Adipocyte (in vitro differentiated cells): ENCODE measurements around the gene SUSD6.

Source experiments
- DNase-seq: peaks from one replicate; pipeline ENCODE4 v3.0.0-alpha.2; 2015; ENCODE audit warnings: low read depth
- H3K27me3 ChIP-seq: replicated peaks from 2 replicates; pipeline ENCODE4 v1.7.0; 2013; ENCODE audit warnings: mild to moderate bottlenecking, low read length, moderate library complexity; ENCODE audit not compliant: control insufficient read depth, insufficient read depth
- H3K36me3 ChIP-seq: 2 replicates; pipeline ENCODE4 v1.7.0; 2013; ENCODE audit warnings: low read length, mild to moderate bottlenecking, moderate library complexity; ENCODE audit not compliant: control insufficient read depth, insufficient read depth, severe bottlenecking
- H3K4me1 ChIP-seq: 2 replicates; pipeline ENCODE4 v1.7.0; 2013; ENCODE audit warnings: mild to moderate bottlenecking, low read length, moderate library complexity; ENCODE audit not compliant: control insufficient read depth, insufficient read depth
- H3K4me3 ChIP-seq: 2 replicates; pipeline ENCODE4 v1.7.0; 2013; ENCODE audit warnings: mild to moderate bottlenecking, low read length, moderate library complexity
- H3K9ac ChIP-seq: 2 replicates; pipeline ENCODE4 v1.7.0; 2013; ENCODE audit warnings: mild to moderate bottlenecking, low read length, moderate library complexity
- H3K9me3 ChIP-seq: 2 replicates; pipeline ENCODE4 v1.7.0; 2013; ENCODE audit warnings: mild to moderate bottlenecking, low read length, moderate library complexity; ENCODE audit not compliant: control insufficient read depth

The SUSD6 gene

DNA sequence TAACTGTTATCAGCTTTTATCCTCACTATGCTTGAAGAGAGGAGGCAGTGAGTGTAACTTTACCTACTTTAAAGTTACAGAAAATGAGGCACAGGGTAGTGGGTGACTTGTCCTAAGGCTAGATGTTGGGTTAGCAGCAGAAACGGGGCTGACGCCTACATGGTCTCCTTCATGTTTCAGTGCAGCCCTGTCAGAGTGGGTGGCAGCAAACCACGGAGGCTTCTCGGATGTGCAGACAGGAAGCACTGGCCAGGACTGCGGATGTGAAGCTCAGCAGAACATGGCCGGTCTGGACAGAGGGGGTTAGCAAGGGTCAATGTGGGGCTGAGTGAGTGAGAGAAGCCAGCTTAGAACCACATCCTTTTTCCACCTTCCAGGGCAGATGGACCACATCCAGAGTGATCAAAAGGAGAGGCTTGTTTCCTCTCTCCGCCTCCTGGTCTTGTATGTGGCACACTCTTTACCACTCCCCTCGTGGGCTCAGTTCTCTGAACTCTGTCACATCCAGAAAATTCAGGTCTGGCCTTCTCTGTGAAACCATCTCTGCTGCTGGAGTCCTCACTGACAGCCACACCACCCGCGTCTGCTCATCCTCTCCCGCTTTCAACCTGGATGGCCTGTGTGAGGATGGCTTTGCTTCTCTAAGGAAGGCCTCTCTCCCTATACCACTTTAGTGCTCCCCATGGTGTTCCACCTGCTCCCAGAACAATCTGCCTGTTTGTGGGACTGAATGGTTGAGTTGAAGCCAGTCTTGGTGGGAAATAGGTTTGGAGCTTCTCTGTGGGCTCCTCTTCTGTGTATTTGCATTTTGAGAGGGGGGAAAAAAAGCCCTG lies 14.1 kb downstream of the SUSD6 start:
- Histone ChIP-seq H3K36me3 (no peaks in the 10 kb centered on the region), H3K27me3 (no peaks in the 10 kb centered on the region), H3K4me1 (peaks cover 5% of the 10 kb centered on the region), H3K9me3 (no peaks in the 10 kb centered on the region), H3K9ac (no peak overlapping the region), H3K4me3 (no peak overlapping the region)
- DNase-seq, result peak; percentile 51

DNA sequence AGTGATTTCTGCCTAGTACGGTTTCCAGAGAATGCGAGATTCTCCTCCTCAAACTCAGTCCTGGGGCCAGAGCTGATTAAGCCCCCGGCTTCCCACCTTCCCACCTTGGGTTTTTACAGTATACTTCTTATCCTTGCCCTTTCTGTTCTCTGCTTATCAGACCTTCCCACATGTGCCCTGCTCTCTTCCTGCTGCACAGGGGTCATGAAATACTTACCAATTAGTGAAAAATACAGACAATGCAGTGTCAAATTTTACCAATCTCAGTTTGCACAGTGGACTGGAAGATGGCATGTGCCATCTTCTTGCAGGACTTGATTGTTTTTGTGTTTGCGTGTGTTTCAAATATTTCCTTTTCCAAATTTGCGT lies 14.7 kb downstream of the SUSD6 start:
- no peaks in the 10 kb centered on the region for H3K9me3 ChIP-seq
- H3K9ac ChIP-seq, result no peak overlapping the region
- H3K4me1 ChIP-seq, result no peaks in the 10 kb centered on the region
- DNase-seq, result no peak
- H3K4me3 ChIP-seq, result no peak overlapping the region
- no peaks in the 10 kb centered on the region for H3K36me3 ChIP-seq
- H3K27me3 ChIP-seq, result no peaks in the 10 kb centered on the region

DNA sequence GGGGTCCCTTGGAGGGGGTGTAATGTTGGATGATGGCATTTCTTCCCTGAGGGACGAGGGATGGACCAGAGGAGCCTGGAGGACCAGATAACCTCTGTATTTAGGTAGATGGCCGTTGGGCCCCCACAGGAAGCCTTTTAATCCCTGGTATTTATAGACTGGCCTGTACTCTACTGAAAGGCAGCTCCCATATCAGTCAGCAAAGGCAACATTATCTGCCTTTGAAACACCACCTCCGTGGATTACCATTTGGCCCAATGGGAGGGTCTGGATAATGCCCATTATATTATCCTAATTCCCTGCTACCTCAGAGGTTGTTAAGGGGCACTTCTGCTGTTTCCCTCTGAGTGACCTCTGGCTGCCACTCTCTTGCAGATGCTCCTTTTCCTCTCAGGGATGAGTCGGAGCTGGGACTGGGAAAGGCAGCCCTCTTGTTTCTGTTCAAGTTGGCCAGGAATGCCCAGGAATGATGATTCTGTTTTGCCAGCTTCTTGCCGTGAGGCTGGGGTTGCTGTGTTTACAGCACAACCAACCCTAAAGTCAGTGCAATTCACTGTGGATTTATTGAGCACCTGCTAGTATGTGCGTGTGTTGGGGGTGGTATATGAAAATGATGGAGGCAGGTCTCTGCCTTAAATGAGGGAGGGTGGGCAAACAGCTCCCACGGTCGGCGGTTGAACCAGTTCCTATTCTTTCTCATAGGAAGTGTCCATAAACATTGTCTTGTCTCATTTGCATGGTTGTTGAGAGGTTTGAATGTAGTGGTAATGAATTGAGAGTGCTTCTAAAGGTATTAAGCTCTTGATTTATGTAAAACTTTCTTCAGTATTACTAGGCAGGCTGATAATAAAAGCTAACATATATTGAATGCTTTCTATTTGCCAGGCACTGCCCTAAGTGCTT lies 18.1 kb downstream of the SUSD6 start:
- Histone ChIP-seq H3K4me3 (no peak overlapping the region), H3K36me3 (no peaks in the 10 kb centered on the region), H3K4me1 (peaks cover 22% of the 10 kb centered on the region), H3K9ac (no peak overlapping the region), H3K9me3 (no peaks in the 10 kb centered on the region), H3K27me3 (no peaks in the 10 kb centered on the region)
- DNase-seq, result no peak

DNA sequence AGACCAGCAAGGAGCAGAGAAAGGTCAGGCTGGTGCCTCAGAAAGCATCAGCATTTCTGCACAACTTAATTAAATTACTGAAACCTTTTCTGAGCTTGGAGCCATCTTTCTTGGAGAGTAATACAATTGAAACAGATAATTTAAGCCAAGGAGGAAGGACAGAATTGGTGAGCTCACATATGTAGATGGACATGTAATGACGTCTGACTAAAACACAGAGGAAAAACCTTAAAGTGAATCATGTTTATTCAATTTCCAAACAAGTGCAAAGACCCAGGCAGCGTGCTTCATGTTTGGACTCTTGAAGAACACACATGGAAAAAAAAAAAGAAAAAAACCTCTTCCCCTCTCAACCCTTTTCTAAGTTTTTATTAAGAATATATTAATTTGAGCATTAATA lies 19.0 kb downstream of the SUSD6 start:
- no peaks in the 10 kb centered on the region for H3K9me3 ChIP-seq
- no peaks in the 10 kb centered on the region for H3K27me3 ChIP-seq
- no peak overlapping the region for H3K9ac ChIP-seq
- DNase-seq, result no peak
- H3K36me3 ChIP-seq, result no peaks in the 10 kb centered on the region
- no peak overlapping the region for H3K4me3 ChIP-seq
- peaks cover 28% of the 10 kb centered on the region for H3K4me1 ChIP-seq

DNA sequence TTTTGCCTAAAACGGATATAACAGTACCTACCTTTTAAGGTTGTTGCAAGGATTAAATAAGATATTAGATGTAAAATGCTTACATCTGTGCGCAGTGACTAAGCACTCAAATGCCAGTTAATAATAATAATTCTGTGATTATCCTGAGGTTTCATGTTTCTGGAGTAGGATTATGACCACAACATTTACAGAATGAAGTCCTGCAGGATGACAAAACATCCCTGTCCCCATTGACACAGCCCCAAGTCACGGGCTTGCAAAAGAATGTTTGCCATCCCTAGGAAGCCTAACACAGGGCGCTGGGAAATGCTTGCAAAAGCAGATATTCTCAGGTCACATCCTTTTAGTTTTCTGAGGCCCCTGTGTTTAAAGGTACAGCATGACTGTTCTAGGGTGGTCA lies 20.1 kb downstream of the SUSD6 start:
- H3K4me1 ChIP-seq, result peaks cover 39% of the 10 kb centered on the region
- no peaks in the 10 kb centered on the region for H3K36me3 ChIP-seq
- no peaks in the 10 kb centered on the region for H3K9me3 ChIP-seq
- no peak overlapping the region for H3K4me3 ChIP-seq
- no peak overlapping the region for H3K9ac ChIP-seq
- no peak for DNase-seq
- no peaks in the 10 kb centered on the region for H3K27me3 ChIP-seq

DNA sequence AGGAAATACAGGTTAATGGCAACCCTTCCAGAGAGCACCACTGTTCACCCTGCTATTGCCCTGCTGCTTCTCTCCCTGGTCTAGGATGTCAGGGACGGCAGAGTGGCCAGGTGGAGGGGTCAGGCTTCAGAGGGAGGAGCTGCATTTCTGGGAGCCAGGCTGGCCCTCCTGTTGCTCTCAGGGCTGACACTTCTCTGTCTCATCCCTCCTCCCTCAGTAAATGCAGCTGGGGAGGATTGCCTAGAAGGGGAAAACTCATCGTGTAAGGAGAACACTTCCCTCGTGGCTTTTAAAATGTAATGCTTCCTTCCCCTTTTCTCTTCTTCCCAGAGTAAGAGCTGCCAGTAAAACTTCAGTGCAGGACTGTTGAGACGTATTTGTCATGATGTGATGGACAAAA lies 20.8 kb downstream of the SUSD6 start:
- no peaks in the 10 kb centered on the region for H3K36me3 ChIP-seq
- no peak overlapping the region for H3K9ac ChIP-seq
- no peaks in the 10 kb centered on the region for H3K27me3 ChIP-seq
- no peaks in the 10 kb centered on the region for H3K9me3 ChIP-seq
- peaks cover 46% of the 10 kb centered on the region for H3K4me1 ChIP-seq
- H3K4me3 ChIP-seq, result no peak overlapping the region
- DNase-seq, result no peak

DNA sequence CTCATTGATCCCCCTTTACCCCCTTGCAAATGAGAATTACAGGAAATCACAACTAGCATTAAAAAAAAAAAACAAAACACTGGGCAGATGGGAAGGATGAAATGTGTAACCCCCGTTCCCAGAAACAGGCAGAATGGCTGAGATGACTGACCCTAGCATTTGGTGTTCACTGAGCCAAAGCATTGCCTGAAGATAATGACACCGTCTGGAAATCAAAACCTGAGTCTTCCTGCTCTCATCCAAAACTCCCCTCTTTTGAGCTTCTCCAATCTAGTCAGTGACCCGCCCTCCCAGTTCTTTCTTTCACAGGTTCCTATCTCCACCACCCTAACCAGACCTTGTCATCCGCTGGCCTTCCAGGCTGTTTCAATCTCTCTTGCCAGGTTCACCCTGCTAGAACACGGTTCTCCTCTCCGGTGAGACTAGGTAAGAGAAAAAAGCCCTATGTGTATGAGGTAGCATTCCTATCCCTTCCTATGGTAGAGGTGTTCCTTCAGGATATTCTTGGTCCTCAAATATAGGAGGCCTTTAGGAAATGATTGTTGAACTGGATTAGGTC lies 21.3 kb downstream of the SUSD6 start:
- Histone ChIP-seq H3K9ac (no peak overlapping the region), H3K9me3 (no peaks in the 10 kb centered on the region), H3K36me3 (no peaks in the 10 kb centered on the region), H3K4me3 (no peak overlapping the region), H3K27me3 (no peaks in the 10 kb centered on the region), H3K4me1 (peaks cover 51% of the 10 kb centered on the region)
- no peak for DNase-seq

DNA sequence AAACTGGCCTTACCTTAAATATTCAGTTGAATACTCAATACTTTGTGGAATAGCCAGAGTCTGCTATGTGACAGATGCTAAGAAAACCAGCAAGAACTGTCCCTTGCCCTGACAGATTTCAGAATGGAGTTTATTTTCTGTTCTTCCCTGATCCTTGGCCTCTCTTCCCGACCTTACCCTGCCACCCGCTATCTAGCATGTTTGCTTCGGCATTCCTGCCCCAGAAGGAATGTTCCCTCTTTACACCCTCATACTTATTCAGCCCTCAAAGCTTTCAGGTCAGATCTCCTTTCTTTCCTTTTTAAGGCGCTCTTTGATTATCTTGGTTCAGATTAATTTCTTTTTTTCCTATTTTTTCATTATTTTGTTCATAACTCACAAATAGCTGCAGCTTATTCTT lies 21.8 kb downstream of the SUSD6 start:
- no peak overlapping the region for H3K4me3 ChIP-seq
- DNase-seq, result no peak
- H3K9ac ChIP-seq, result no peak overlapping the region
- no peaks in the 10 kb centered on the region for H3K9me3 ChIP-seq
- no peaks in the 10 kb centered on the region for H3K27me3 ChIP-seq
- peaks cover 56% of the 10 kb centered on the region for H3K4me1 ChIP-seq
- no peaks in the 10 kb centered on the region for H3K36me3 ChIP-seq

DNA sequence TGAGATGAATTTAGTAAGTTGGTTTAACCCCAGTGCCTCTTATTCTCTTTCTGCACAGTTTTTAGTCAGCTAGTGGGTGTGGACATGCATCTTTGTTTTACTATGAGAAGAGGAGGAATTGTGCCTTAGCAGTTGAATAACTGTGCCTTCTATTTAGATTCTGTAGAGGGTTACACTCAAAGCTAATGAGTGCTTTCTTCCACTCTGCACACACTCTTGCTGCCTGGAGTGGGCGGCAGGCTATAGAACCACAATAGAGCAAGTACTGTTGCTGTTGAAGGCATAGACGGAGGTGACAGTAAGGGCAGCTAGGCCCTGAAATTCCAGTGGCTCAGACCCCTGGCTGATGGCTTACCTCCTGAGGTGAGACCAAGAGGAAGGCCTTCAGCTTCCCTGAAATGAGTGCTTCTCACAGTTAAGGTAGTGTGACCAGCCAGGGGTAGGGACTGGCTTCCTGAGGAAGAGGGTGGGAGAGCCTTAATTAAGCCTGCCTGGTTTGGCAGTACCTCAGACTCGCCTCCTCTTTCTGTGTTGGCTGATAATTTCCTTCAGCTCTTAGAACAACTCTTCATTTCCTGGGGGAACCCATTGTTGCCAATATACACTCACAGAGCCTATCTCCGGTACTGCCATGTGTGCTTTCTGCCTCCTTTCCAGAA lies 24.7 kb downstream of the SUSD6 start:
- H3K4me1 ChIP-seq, result peaks cover 59% of the 10 kb centered on the region
- no peak overlapping the region for H3K9ac ChIP-seq
- H3K36me3 ChIP-seq, result no peaks in the 10 kb centered on the region
- no peak overlapping the region for H3K4me3 ChIP-seq
- H3K9me3 ChIP-seq, result peaks cover 5% of the 10 kb centered on the region
- no peak for DNase-seq
- no peaks in the 10 kb centered on the region for H3K27me3 ChIP-seq

DNA sequence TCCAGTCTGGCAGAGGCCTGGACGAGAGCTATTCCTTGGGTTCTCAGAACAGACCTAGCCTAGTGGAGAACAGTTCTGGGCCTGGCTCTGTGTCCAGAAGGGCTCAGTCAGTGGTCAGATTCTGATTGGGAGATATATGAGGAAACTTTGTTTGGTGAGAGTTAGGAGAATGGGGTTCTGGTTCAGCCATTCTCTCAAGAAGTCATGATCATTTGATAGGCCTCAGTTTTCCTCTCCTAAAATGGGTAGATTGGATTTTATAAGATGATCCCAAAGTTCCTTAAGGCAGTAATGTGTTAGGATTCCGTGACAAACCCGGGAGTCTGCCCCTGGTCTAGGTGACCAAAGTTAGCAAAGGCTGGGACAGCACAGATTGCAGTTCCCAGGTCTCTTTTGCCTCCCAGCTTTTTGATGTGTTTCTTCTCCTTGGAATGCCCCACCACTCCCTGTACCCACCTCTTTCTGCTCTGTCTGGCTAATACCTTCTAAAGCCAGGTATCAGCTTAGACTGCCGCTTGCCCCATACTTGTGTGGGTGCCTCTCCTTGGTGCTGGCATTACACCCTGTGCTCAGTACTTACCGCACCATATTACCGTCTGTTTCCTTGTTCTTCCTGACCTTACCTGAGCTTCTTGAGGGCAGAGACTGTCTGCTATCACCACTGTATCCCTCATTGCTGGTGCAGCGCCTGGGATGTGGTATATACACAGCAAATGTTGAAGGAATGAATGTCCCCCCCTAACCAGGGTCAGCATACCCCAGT lies 25.5 kb downstream of the SUSD6 start:
- H3K4me3 ChIP-seq, result no peak overlapping the region
- H3K4me1 ChIP-seq, result peaks cover 52% of the 10 kb centered on the region
- DNase-seq, result no peak
- H3K36me3 ChIP-seq, result no peaks in the 10 kb centered on the region
- H3K9me3 ChIP-seq, result peaks cover 9% of the 10 kb centered on the region
- H3K9ac ChIP-seq, result no peak overlapping the region
- H3K27me3 ChIP-seq, result no peaks in the 10 kb centered on the region
